HG02623 (cell line): Measurements from ENCODE around the gene CCP110.

Experiments
- ATAC-seq: cut with Tn5 transposase; IDR thresholded peaks from one replicate; pipeline ENCODE4 v1.9.1; 2021; ENCODE audit warnings: moderate library complexity; ENCODE audit not compliant: unreplicated experiment

CCP110 gene

DNA sequence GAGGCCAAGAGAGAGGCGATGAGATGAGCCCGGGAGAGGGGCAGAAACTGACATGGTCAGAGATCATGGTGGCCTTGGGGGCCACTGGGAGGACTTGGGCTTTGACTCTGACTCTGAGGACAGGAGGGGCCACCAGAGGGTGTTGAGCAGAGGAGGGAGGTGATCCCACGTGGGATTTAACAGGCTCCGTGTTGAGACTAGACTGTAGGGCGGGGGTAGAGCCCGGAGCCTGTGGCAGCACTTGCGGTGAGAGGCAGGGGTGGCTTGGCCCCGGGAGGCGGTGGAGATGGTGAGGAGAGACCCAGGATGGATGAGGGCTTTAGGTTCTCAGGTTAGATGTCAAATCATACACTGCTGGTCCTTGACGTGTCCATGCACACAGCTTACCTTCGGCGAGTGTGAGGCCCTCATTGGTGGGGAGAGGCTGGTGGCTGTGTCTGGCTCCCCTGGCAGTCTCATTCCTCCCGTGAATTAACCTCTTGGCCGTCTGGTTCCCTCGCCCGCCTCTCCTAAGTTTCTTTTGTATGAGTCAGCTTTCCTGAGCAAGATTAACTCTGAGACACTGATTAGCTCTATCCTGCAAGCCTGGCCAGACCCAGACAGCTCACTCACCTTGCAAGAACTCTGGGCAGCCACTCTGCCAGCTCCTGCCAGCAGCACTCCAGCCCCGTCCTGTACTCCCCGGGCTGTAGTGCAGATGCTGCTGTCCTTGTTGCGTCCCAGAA is 71.5 kb downstream of the CCP110 start:
- no peak for ATAC-seq

DNA sequence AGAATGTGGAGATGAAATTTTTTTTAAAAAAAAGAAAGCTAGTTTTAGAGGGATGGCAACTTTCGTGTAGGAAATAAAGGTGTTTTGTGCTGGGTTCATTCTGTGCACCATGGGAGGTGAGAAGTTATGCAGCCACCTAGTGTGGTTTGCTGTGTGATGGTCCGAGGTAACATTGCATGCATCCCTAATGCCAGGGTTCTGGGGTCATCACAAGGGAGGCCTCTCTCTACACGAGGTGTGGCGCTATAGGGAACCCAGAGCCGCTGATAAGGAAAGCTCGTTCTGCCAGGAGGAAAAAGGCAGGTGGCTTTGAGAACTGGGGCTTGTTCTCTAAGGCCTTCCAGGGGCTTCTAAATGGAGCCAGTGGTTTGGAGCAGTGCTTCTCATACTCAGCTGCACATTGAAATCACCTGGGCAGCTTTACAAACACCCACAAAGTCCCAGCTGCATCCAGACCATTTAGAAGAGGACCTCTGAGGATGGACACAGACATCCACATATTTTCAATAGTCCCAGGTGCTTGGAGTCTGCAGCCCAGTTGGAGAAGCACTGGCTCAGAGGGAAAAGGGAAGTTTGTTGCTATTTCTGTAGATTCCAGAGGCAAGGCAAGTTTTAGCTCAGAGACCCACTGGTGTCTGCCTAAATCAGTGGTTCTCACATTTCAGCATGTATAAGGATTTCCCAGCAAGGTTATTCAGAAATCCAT is 75.2 kb downstream of the CCP110 start:
- ATAC-seq: no peak

DNA sequence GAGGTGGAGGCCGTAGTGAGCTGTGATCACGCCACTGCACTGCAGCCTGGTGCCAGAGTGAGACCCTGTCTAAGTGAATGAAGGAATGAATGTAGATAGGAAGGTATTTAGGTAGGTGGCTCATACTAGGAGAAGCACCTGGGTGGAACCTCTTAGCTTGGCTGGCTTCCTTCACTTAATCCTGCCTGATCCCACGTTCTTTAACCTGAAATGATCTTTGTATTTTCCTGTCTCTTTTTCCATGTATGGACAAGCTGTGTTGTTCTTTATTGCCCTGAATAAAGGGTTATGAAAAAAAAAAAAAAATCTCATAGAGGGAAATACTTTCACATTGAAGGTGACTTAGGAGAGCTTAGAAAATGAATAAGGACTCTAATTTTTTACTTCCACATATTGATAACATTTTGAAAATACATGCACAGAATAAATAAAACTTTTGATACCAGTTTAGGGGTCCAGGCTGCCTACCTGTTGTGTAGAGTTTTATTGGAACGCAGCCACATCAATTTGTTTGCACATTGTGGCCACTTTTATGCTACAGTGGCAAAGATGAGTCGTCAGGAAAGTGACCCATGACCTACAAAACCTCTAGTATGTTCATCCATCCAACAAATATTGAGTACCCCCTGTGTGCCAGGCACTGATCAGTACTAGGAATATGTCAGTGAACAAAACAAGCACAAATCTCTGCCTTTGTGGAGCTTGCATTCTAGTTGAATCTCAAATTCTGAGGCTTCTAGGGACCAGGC is 76.4 kb downstream of the CCP110 start:
- ATAC-seq: no peak

DNA sequence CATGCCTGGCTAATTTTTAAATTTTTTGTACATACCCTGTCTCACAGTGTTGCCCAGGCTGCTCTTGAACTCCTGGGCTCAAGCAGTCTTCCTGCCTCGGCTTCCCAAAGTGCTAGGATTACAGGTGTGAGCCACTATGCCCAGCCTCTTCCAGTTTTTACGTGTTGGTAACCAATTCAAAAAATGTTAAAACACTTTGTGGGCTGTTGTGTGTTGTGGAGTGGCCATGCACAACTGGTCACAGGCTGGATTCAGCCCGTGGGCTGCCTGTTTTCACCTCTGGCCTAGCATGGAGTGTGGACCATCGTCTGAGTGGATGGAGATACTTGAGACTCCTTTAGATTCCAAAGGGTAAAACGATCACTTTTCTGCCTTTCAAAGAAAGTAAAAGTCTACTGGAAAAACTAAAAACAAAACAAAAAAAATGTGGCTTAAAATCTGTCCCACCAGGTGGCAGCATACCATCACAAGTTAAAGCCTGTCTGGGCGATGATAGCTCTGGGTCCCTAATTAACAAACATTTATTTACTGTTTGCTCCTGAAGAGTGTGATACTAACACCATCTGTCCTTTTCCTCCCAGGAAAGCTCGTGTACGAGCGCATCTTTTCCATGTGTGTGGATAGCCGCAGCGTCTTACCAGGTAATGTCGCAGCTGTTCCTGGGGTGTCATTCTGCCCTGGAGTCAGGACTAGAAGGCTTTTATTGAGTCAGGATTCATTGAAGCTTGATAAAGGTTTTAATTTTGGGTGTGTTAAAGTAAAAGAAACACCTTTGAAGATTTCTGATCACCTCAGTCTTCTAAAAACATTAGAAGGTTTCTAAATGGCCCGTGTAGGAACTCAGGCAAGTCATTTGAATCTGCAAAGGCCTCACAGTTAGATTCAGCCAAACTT is 77.6 kb downstream of the CCP110 start:
- no peak for ATAC-seq
